GM21447 (cell line): ENCODE data around the gene KAZALD1.

Source experiments
- ATAC-seq: cut with Tn5 transposase; IDR thresholded peaks from one replicate; pipeline ENCODE4 v1.9.1; 2021; ENCODE audit not compliant: unreplicated experiment

The KAZALD1 gene

GRCh38 chr10:101061624-101062231, at the start of gene KAZALD1:
KAZALD1 (plus strand) TSS chr10:101061989; CDS start chr10:101062593, 604 bp downstream.
- ATAC-seq, result peak; percentile 3

- ATAC-seq, result peak; percentile 88
Observed at GRCh38 chr10:101012525-101013364, 49.0 kb upstream of the KAZALD1 start.

DNA sequence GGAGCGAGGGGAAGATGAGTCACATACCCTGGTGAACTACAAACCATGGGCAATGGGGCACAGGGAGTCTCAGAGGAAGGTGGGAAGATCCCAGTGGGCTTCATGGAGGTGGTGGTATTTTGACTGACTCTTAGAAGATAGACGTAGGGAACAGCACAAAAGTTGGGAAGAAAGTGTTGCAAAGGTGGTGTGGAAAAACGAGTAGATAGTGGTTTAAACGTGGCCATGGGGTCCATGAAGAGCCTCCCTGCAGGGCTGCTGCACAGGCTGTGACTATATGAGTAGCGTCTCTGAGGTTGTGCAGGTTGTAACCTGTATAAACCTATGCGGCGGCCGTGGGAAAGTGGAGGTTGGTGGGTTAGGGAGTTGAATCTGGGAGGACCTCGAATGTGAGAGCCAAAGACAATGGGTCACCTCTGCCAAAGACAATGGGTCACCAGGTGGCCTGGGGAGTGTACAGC, 48.4 kb upstream of the KAZALD1 start:
- no peak for ATAC-seq

DNA sequence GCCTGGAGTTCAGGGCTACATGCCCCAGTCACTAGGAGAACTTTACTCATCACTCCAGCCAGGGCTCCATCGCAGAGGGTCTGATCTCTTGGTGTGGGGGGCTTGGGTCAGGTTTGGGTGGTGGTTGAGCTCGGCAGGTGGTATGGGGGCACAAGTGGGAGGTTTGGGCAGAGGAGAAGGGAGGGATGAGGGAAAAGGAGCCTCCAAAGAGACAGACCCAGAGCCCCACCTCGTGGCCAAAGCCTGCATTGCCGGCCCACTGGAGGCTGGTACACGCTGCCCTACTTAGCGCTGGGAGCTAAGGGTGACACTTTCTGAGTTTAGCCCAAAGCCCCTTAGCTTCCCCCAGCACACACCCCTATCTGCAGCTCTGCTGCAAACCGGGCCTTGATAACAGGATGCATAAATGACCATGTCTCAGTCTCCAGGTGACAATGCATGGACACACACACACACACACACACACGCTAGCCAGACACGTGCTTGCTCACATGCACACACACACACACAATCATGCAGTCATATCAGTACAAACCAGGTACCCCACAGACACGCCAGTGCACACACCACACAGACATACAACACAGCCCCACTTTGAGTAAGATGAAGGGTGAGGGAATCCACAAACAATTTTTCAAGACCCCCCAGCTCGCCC, 47.4 kb upstream of the KAZALD1 start:
- no peak for ATAC-seq

- no peak for ATAC-seq
Observed at GRCh38 chr10:101014966-101015581, 46.7 kb upstream of the KAZALD1 start.

DNA sequence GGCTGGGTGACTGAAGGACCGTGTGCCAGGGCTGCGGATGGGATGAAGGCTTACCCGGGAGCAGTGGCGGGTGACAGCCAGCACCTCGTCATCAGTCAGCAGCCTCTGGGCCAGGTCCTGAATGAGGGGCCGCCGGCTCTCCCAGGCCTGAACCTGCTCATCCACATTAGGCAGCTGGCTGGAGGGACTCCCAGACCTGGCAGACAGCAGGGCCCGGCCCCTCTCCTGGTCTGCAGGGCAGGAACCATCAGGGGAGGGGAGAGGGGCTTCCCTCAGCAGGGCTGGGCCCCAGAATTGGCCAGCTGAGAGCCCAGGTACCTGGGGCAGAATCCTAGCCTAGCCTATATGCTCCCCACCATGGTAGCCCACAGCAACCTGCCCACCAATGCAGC, 46.2 kb upstream of the KAZALD1 start:
- ATAC-seq, result no peak

GRCh38 chr10:101016814-101017213, 45.0 kb upstream of the KAZALD1 start:
- ATAC-seq, result no peak

DNA sequence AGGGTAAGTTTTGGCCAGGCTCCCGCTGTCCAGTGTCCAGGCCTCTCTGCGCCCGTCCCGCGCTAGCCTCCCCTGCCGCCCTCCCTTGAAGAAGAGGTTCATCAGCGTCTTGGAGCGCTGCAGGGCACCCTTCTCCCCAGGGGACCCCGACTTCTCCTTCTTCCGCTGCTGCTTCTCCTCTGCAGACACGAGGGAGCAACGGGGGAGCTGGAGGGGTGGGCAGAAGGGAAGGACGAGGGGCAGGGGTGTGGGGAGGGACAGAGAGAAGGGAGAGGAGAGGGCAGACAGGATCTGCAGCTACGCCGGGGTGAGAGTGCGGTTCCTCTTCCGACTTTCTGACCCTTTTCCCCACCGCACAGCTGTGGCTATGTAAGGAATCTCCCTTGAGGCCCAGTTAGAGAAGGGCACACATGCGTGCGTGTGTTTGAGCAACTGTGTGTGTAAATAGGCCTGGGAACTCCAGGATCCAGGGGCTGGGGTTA, 43.6 kb upstream of the KAZALD1 start:
- no peak for ATAC-seq

GRCh38 chr10:101018600-101019439, 43.0 kb upstream of the KAZALD1 start:
- no peak for ATAC-seq

GRCh38 chr10:101019440-101019703, 42.4 kb upstream of the KAZALD1 start:
- no peak for ATAC-seq

DNA sequence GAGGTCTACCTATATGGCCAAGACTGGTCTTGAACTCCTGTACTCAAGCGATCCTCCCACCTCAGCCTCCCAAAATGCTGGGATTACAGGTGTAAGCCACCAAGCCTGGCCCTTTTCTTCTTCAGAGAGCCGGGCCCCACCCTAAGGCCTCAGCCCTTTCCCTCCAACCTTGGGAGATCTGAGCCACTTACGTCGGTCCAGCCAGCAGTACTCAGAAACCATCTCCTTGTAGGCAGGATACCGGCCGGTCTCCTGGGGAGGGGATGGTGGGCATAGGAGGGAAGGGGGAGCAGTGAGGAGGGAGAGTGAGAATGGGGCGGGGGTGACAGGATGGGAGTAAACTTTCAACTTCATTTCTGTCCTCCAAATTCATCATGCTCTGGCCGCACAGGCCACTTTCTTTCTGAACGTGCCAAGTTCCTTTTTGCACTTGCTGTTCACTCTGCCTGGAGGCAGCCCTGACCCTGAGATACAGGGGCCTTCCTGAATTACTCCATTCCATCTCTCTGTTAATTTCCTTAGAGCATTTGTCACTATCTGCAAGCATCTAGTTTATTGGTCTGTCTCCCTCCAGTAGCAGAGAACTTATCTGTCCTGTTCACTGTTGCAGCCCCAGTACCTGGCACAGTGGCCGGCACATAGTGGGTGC, 41.2 kb upstream of the KAZALD1 start:
- ATAC-seq, result no peak

DNA sequence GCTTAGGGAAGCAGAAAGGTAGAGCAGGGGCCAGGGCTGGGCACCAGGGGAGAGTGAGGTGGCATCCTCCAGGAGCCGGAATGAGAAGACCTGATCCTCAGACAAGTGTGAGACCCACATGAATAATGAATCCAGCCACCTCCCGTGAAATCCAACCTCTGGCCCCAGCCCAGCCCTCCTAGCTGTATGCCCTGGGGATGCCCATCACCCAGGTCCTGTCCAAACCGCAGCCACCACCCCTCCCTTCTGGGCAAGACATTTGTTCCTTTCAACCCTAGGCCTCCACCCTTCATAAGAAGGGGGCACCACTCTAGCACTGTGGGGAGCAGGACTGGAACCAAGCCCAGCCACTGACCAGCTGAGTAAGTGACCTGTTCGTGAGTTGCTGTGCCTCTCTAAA, 40.5 kb upstream of the KAZALD1 start:
- ATAC-seq, result no peak

DNA sequence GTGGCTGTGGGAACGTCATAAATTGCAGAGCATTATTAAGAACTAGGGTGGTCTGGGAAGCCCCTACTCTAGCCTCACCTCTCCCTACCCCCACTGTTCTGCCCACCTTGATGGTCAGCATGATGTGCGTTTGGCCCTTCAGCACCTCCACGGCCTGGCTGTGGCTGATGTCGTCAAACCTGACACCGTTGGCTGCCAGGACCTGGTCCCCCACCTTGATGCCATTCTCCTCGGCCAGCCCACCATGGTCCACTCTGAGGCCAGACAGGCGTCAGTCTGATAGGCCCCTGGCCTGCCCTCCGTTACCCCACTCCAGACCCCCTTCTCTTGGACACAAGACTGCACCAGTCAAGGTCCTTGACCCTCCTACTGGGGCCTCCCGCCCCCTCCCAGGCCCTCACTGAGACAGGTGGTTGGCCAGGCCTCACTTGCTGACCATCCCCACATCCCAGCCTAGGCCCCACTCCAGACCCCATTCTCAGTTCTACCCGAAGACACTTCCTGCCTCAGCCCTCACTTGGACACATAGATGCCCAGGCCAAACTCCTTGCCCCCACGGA, 40.0 kb upstream of the KAZALD1 start:
- no peak for ATAC-seq

DNA sequence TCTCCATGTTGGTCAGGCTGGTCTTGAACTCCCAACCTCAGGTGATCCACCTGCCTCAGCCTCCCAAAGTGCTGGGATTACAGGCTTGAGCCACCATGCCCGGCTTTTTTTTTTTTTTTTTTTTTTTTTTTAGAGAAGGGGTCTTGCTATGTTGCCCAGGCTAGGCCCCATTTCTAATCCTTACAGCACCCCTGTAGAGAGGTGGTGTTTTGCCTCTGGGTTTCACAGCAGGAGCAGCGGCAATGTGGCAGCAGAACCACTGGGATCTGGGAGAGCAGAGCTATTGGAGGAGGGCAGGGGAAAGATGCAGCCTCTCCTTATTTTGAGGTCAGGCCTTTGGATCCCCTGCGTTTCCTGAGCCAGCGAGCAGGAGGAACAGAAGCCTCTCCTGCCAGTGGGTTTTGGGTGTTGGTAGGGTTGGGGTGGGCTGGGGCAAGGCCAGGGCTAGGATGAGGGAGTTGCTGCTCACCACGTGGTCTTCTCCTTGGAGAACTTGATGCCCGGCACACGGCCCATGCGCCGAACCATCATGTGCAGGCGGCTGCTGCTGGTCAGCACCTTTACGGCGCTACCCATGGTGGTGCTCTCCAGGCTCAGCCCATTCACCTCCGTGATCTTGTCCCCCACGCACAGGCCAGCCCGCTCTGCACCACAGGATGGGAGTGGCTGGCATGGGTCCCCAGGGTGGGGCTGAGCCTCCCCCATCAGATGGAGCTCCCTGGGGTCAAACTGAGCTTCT, 38.7 kb upstream of the KAZALD1 start:
- ATAC-seq, result no peak

DNA sequence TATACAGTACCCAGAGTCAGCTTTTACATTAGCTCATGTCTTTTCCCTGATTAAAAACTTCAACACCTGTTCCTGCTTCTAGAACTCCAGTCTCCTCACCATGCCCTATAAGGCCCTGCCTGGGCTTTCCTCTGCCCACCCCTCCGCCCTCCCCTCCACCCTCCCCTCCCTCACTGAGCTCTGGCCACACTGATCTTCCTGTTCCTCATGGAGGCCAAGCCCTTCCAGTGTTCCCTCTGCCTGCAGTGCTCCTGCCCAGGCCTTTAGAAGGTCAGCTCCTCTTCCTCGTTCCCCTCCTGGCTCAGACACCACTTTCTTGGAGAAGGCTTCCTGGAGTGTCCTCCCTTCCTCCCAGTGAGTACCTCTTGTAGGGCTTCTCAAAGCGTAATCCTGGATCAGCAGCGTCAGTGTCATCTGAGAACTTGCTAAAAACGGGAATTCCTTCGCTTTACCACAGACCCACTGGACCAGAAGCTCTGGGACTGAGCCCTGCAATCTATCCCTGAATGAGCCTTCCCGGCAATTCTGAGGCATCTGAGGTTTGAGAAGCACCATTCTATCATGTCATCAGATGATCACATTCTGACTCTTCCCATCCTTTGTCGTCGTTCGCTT, 34.6 kb upstream of the KAZALD1 start:
- no peak for ATAC-seq

DNA sequence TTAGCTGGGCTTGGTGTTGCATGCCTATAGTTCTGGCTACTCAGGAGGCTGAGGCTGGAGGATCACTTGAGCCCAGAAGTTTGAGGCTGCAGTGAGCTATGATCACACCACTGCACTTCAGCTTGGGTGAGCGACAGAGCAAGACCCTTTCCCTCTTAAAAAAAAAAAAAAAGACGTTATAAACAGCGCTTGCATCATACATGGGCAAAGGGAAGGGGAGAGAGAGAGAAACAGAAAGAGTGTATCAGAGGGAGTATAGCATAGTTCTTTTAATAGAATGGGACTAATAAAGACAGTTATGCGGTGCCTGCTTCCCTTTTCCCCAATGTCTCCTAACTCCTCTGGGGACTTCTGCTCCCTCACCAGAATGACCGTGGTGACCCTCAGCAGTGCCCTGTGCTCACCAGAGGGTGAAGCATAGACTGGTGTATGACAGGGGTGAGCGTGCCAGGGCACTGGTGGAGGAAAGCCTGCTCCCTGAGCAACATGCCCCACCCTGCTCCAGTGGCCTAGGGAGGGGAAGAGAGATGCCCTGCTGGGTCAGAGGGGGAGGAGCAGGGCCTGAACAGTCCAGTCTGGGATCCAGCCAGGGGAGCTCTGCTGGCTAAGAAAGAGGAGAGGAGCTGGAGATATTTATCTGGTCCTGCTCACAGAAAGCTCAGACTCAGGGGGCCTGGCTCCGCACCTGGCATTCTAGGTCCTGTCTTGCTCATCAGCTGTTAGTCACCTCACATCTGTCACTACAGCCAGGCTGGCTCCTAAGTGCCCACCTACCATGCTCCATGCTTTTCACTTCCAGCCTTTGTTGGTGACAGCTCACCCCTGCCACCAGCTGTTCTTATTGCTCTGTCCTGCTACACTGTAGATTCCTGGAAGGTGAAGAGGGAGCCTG, 33.1 kb upstream of the KAZALD1 start:
- ATAC-seq, result no peak

DNA sequence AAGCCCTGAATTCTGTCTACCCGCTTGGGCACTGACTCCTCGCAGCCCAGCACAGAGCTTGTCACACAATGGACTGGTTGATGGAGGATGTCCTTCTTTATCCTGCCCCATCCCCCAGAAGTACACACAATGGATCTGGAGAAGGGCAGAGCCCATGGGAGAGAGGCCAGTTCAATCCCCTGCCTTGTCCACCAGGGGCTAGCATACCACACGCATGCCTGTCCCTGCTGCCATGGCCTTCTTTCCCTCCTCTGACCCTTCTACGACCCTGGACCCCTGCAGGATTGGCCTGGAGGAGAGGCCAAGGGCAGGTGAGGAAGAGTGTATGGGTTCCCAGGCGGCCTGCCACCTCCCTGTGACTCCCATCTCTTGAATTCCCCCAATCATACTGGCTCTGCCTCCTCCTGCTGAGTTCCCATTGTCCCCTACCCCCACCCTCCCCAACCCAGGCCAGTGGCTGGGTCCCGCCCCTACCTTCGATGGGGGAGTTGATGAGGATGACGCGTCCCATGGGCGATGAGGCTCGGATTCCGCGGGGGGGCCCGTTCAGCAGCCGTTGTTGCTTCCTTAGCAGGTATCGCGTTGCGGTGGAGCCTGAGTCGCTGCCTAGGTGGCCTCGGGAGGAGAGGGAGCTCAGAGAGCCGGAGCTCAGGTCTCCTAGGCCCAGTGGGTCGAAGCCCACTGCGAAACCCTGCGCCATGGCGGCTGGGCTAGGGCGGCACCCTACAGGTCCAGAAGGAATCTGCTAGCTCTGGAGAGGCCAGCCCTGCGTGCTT, 32.1 kb upstream of the KAZALD1 start:
- no peak for ATAC-seq
